Activated T-cell treated with anti-CD3 and anti-CD28 coated beads, Interleukin-2, amount 50 U/mL, for 48 hours (primary cell): ENCODE measurements around the gene SHKBP1.
A peak's percentile ranks its signal among the peaks of the same experiment; 100 is the strongest.
"Not testable (repeated sequence)": the region's sequence is repeated elsewhere in the genome, so short reads cannot be mapped to it uniquely, and the experiment has no call there.

Experiments
- DNase-seq, 2 experiments: peaks; one replicate each; pipeline ENCODE4 v3.0.0-alpha.2; 2020

The SHKBP1 gene

GRCh38 chr19:40586611-40587010 is 9.9 kb downstream of the SHKBP1 start:
- no peak for DNase-seq

GRCh38 chr19:40588110-40588854 is 11.6 kb downstream of the SHKBP1 start:
- no peak for DNase-seq

GRCh38 chr19:40588926-40589569 is 12.4 kb downstream of the SHKBP1 start:
- DNase-seq, result no peak

- DNase-seq, result no peak
Observed at GRCh38 chr19:40589591-40590429, 13.1 kb downstream of the SHKBP1 start.

GRCh38 chr19:40590464-40591265 is 14.0 kb downstream of the SHKBP1 start:
- no peak for DNase-seq

- not testable (repeated sequence) for DNase-seq
Observed at GRCh38 chr19:40591724-40592123, 15.1 kb downstream of the SHKBP1 start.

- no peak for DNase-seq
Observed at GRCh38 chr19:40592170-40592569, 15.5 kb downstream of the SHKBP1 start.

GRCh38 chr19:40594255-40594654 is 17.6 kb downstream of the SHKBP1 start:
- no peak for DNase-seq

- no peak for DNase-seq
Observed at GRCh38 chr19:40594657-40595091, 18.0 kb downstream of the SHKBP1 start.

GRCh38 chr19:40596608-40597328 is 20.1 kb downstream of the SHKBP1 start:
- peak in 1 of 2 experiments; percentile 54 for DNase-seq

- DNase-seq, result no peak
Observed at GRCh38 chr19:40597329-40597838, 20.7 kb downstream of the SHKBP1 start.

- DNase-seq, result peak; percentile 92 to 93
Observed at GRCh38 chr19:40598121-40598917, 21.6 kb downstream of the SHKBP1 start.

- peak; percentile 43 to 48 for DNase-seq
Observed at GRCh38 chr19:40598918-40599307, 22.2 kb downstream of the SHKBP1 start.

GRCh38 chr19:40599331-40599901 is 22.7 kb downstream of the SHKBP1 start:
- peak in 1 of 2 experiments; percentile 51 for DNase-seq

- peak in 1 of 2 experiments; percentile 29 for DNase-seq
Observed at GRCh38 chr19:40599902-40600569, 23.4 kb downstream of the SHKBP1 start.

GRCh38 chr19:40600570-40601133 is 24.0 kb downstream of the SHKBP1 start:
- DNase-seq, result peak in 1 of 2 experiments; percentile 31

- peak; percentile 54 to 58 for DNase-seq
Observed at GRCh38 chr19:40601134-40601974, 24.7 kb downstream of the SHKBP1 start, which contains the start of gene LTBP4. TSS of gene LTBP4 (plus strand) at chr19:40601369. CDS start at chr19:40601388, 19 bp downstream.

GRCh38 chr19:40603071-40603388 is 26.4 kb downstream of the SHKBP1 start:
- DNase-seq, result no peak
